Measurements from ENCODE around the gene CDCA7L.
"Not testable (repeated sequence)": the region's sequence is repeated elsewhere in the genome, so short reads cannot be mapped to it uniquely, and the experiment has no call there.

The CDCA7L gene

DNA sequence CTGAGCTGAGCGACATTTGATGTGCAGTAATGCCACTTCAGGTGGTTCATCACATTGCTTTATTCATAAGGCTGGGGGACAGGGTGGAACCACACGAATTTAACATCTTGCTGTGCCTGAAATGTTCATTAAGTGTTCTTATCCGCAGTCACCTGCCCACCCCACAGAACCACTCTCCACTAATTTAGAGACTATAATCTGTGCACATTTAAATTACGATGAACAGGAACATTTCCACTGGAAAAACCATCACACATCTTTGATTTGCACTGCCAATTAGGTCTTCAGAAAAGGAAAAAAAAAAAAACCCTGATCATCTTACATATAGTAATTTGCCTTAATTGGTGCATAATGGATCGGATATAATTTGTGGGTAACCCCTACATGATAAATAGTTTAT, 2.3 kb downstream of the CDCA7L start:
- DNase-seq = no peak

DNA sequence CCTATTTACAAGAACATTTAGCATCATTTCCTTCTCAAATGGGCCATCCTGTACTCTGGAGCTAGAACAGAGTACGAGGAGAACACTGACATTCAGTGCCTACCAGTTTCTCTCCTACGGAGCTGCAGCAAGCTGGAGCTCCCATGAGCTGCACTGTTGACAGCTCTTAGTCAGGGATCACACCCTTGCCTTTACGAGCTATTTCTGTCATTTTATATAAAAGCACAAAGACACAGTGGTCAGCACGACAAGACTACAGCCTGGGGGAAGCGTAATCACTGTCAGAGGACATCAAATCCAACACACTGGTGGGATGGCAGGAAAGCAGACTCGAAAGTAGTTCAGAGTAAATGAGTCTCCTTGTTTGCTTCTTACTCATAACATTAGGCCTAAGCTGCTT, 2.7 kb downstream of the CDCA7L start:
- no peak for DNase-seq

DNA sequence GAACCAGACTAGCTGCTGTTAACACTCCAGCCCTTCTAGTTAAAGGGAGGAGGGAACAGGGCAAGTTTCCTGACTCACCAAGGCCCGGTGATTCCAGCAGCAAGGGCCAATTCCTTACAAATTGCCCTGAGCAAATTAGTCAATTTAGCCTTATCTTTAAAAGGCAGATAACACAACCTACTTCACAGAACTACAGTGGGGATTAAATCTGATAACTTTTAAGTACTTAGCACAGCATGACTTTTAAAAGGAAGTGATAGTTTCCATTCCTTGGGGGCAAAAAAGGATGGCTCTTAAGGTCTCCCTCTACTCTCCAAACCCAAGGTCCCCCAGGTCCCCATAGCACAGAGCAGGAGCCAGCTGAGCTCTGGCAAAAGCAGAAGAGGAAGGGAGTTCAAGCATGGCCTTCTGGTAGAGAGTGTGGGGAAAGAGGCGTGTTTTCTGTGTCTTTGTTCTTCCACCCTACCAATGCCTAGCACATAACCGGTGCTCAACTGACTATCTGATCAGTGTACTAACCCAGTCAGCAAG, 4.0 kb downstream of the CDCA7L start:
- DNase-seq = no peak

DNA sequence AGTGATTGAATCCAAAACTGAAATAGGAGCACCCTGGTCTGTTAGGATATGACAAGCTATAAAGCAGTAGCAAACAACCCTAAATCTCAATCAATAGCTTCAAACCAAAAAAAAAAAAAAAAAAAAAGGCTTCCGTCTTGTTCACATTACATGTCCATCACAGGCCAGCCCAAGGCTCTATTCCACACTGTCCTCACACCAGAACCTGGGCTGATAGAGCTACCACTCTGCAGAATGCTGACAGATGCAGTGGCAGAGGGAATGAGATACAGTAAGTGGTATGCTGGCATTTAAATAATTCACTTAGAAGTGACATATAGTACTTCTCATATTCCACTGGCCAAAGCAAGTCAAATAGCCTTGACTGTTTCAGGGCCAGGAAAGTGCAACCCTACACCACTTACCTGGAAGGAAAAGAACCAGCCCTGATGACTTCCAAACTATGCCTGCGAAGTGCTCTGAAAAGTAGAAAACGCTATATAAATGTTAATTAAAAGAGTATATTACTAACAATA, 5.8 kb downstream of the CDCA7L start:
- no peak for DNase-seq

DNA sequence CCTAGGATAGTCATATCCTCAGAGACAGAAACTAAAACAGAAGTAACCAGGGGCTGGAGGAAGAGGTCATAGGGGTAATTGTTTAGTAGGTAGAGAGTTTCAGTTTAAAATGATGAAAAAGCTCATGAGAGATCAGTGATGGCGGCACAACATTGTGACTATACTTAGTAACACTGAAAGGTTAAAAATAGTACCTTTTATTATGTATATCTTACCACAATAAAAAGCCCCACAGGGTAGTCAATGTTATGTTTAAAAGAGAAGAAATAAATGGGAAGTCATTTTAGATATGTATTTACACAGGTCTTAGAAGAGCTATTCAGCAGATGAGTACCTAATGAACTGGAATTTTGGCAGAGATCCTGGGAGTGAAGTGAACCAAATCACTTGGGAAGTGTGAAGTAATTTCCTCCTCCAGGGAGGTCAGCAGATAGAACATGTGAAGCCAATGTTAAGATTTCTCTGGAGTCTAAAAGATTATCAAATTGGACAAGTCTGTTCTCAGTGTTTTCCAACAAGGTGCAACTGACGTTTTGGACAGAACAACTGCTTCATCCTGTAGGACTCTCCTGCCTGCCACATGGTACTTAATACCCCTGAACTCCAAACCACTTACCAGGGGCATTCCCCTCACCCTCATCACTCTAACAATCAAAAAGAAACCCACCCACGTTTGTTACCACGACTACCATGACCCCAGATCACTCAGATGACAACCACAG, 6.4 kb downstream of the CDCA7L start:
- DNase-seq = no peak

DNA sequence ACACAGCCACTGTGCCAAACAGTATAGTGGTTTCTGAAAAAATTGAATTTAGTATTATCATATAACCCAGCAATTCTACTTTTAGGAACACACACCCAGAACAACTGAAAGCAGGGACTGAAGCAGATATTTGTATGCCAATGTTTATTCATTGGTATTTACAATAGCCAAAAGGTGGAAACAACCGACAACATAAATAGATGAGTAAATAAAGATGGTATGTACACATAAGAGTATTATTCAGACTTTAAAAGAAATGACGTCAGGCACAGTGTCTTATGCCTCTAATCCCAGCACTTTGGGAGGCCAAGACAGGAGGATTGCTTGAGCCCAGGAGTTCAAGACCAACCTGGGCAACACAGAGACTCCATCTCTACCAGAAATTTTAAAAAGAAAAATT, 7.2 kb downstream of the CDCA7L start:
- no peak for DNase-seq

DNA sequence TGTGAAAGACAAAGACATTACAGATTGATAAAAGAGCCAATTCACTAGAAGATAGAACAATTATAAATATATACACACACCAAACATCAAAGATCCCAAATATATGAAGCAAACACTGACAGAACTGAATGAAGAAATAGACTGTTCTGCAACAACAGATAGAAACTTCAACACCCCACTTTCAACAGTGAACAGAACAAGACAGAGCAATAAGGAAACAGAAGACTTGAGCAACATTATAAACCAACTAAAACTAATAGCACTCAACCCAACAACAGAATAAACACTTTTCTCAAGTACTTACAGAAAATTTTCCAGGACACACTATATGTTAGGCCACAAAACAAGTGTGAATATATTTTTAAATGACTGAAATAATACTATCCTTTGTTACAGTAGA, 10.9 kb downstream of the CDCA7L start:
- no peak for DNase-seq

DNA sequence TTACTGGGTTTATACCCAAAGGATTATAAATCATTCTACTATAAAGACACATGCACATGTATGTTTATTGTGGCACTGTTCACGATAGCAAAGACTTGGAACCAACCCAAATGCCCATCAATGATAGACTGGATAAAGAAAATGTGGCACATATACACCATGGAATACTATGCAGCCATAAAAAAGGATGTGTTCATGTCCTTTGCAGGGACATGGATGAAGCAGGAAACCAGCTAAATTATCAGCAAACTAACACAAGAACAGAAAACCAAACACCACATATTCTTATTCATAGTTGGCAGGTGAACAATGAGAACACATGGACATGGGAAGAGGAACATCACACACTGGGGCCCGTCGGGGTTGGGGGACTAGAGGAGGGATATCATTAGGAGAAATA, 12.4 kb downstream of the CDCA7L start:
- not testable (repeated sequence) for DNase-seq

DNA sequence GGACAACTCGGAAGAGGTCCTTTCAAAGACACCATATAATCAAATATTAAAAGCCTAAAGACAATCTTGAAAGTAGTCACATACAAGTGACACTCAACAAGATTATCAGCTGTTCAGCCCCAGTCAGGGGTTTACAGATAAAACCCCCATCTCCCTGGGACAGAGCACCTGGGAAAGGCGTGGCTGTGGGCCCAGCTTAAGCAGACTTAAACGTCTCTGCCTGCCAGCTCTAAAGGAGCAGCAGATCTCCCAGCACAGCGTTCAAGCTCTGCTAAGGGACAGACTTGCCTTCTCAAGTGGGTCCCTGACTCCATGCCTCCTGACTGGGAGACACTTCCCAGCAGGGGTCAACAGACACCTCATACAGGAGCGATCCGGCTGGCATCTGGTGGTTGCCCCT, 18.0 kb downstream of the CDCA7L start:
- no peak for DNase-seq

DNA sequence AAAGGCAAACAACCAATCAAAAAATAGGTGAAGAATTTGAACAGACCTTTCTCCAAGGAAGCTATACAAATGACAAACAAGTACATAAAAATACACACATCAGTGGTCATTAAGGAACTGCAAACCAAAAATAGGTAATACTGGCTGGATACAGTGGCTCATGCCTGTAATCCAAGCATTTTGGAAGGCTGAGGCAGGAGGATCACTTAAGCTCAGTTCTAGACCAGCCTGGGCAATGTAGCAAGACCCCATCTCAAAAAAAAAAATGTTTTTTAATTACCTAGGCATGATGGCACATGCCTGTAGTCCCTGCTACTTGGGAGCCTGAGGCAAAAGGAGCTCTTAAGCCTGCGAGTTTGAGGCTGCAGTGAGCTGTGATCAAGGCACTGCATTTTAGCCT, 19.3 kb downstream of the CDCA7L start:
- DNase-seq = no peak

DNA sequence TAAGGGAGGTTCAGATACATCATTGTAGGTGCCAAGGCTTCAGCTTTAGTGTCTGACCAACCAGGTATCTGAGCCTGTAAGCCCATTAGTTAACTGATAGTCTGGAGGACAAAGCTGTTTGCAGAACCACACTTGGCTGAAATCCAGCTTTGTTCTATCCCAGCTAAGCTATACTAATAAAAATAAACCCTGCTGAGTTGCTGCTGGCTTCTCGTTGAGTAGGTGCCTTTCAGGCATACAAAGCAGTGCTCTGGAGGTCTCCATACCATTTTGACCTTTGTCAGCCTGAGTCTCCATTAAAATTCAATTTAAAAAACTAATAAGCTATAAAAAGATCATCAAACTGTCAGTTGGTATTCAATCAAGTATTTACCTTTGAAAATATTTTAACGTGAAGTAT, 22.0 kb downstream of the CDCA7L start:
- no peak for DNase-seq

DNA sequence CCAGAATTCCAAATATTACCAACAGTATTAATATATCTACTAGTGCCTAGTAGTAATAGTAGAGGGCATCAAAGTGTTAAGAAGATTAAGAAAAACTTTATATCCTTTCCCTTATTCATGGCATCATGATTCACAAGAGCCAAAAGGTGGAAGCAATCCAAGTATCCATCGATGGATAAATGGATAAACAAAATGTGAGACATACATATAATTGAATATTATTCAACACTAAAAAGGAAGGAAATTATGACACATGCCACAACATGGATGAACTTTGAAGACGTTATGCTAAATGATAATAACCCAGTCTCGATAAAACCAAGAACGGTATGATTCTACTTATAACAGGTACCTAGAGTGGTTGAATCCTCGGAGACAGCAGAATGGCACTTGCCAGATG, 23.1 kb downstream of the CDCA7L start:
- no peak for DNase-seq

DNA sequence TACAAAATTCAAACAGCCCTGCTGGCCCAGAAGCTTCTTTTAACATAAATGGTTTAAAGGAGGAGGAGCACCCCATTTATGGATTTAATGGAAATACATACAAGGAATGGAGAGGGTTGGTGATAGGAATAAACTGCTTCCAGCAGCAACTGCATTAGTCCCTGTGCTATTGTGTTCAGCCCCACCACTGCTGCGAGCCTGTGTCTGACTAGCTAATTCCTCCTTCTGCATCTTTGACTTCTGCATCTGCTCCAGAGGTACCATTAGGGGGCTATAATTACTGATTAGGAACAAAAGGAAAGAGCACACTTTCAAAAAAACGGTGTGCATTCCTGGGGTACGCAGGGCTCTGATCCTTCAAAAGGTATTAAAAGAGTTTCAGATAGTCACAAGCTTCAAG, 24.8 kb downstream of the CDCA7L start:
- no peak for DNase-seq

DNA sequence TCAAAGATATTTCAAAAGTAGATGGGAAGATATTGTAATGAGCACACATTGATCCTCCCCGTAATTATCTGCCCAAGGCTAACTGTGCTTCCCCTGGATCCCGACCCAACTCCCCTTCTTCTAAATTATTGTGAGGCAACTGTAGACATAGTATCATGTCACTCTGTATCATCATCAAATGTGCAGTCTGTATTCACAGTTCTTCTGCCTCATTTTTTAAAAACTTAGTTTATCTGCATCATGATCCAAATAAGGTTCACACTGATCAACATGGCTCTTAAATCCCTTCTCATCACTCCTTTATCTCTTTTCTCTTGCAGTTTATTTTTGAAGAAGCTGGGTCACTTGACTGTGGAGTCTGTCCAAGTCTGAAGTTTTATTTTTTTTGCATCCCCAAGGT, 27.5 kb downstream of the CDCA7L start:
- DNase-seq = no peak

DNA sequence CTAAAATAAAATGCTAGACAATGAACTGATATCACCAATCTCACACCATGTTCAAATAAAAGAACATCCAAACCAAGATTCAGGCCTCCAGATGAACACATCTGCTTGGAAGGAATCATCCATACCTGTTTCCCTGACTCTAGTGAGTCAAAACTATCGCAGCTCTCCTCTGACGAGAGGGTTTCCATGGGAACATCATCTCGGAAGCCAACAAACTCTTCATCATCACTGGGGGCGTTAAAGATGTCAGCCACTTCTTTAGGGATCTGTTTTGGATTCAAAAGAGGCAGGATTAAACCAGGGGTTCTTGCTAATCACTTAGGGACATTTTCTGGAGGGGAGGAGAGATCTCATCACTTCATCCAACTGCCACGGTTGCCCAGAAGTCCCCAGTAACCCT, 29.1 kb downstream of the CDCA7L start:
- DNase-seq = no peak

DNA sequence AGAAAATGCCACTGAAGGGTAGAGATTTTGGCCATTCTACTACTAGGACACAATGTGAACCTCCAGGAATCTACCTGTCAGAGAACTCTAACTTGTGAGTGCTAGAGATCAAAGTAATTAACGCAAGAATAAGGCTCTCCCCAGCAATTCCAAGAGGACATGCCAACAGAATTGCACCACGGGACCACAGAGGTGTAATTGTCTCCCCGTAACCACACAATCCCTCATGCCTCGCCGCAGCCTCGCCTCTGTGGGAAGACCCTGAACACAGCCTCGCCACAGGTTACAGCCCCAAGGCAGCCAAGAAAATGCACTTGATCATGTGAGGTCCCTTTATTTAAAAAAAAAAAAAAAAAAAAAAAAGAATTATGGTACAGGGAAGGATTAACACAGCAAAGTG, 29.5 kb downstream of the CDCA7L start:
- no peak for DNase-seq

DNA sequence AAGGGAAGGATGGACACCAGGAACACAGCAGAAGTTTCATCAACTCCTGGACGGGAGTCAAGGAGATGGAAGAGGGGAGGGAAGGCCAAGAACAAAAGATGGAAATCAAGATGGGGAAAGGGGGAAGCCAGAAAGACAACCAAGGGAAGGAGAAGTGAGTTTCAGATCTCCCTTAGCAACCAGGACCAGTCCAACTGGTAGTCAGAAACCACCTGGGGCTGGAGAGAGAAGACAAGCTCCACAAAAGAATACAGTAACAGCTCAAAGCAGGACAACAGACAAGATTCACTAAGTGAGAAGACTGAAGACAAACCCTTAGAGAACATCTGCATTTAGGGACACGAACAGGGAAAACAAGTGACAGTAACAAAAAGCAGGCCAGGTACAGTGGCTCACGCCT, 30.6 kb downstream of the CDCA7L start:
- no peak for DNase-seq

DNA sequence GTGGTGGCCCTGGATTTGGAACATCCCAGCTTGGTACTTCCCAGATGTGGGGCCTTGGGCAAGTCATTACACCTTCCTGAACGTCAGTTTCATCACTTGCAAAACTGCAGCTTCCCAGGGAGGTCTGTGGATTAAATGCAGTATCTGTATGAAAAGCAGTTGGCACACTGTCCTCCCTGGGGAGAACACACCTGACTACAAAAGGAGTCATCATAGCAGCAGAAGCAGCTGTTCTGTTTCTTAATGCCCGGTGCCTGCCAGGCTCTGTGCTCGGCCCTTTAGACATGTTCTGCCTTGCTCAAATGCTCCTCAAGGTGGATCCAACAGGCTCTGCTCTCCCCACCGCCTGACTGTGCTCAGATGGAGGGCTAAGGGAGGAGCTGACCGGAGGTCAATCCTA, 31.0 kb downstream of the CDCA7L start:
- DNase-seq = no peak

DNA sequence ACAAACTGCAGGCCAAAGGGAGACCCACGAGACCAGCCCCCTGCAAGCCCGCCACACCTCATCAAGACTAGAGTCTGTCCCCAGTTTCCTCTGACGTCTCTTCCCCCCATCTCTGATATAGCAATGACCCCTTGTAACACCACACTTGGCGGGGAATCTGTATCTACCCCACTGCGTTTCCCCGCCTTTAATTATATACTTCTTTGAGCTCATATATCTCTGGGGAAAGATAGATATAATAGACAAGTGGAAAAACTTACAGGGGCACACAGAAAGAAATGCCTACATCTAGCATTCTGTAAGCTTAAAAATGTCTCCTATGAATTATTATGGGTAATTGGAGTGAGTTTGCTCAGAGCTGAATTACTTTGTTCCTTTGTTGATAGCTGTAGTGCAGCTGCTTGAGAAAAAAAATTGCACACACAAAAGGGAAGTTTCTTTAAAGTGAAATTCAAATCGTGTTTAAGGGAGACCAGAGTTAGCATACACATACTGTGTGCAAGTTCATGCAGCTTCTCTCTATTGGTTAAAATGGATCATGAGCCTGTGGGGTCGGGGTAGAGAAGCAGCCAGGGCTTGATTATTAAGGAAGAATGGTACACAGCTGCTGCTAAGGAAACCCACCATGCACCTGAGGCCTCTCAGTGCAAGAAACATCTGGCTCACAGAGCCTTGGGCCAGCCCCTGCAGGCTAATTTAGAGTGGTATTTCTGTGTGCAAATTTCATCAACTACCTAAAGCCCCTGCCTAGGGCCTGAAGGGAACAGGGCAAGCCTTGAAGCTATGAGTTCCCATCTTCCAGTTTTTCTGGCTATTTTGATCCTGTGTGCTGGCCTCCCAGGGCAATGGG, 32.5 kb downstream of the CDCA7L start:
- no peak for DNase-seq

DNA sequence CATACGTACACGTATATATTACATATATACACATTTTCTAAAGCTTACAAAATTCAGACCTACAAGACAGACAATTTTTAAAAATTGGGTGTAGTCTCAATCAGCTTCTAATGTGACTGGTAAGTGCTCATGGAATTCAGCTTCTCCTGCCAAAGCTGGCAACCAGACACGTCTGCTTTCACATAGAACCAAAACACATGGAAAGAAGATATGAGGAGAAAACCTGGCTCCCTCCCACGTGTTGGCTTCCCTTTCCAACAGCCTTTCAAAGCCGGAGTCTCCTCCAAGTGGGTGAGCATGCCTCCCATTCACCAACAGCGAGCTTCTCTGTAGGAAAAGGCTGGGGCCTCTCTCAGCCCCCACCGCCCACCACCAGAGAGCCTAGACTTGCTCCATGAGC, 33.4 kb downstream of the CDCA7L start:
- DNase-seq = no peak

DNA sequence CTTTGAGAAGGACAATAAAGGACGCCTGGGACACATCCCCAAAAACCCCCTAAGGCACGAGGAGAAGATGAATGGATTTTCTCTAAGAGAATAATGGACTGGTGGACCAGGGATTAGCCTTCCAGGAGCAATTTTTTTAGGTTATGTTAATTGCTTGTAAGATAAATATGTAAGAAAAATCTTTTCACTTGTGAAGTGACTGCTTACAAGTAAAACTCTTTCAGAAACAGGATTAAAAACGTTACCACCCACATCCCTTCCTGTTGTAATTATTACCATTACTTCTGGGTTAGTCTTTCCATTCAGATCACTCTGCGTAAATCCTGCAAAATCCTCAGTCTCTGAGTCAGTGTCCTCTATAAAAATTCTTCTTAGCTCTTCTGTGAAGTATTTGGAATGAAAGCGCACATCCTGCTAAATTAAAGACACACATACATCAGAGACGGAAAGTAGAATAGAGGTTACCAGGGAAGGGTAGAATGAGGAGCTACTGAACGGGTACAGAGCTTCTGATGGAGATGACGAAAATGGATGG, 34.3 kb downstream of the CDCA7L start:
- DNase-seq = no peak

DNA sequence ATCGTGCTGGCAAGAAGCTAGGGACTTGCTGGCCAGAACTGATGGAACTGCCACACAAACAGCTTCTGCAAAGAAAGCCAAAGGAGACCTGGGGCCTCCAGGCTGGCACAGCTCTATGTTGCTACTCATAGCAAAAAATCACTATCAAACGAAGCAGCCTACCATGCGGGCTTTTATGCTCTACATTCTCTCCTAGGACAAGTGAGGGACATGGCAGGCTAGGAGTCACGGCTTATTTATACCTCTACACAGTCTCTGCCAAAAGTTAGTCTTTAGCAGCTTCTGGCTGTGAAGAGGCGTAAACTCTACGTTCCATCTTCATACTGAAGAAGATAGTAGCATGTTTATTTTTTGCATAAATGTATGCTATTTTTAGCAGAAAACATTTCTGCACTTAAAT, 35.4 kb downstream of the CDCA7L start:
- no peak for DNase-seq

DNA sequence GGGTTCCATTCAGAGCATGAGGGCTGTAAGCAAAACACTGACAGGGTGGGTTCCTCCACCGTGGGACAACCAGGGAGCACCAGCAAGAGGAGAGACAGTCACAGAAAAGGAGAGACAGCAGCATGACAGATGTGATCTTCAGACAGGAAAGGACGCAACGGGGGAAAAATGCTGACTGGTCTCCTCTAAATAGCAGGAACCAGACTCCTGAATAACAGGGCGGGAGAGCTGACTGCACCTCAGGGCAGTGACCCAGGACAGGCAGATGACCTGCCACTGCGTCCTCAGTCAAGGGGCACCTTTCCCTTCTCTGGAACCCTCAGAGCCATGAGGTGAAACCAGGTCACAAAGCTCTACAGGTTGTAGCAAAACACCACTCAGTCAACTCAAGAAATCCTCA, 37.0 kb downstream of the CDCA7L start:
- DNase-seq = no peak

All from CD4-positive, alpha-beta T cell treated with Interleukin-4 for 4 hours (primary cell).